Stomach smooth muscle (tissue), 2 donors: ENCODE measurements around the gene LGR4.
"Not testable (repeated sequence)": the region's sequence is repeated elsewhere in the genome, so short reads cannot be mapped to it uniquely, and the experiment has no call there.

Experiments
- H3K27ac ChIP-seq: one replicate; pipeline ENCODE4 v1.7.0; 2013; ENCODE audit warnings: mild to moderate bottlenecking, low read length, inconsistent platforms
- H3K27me3 ChIP-seq, 2 donors: one replicate each; pipeline ENCODE4 v1.7.0; 2013; ENCODE audit warnings: low read length in 2 of 2; ENCODE audit not compliant: insufficient read depth in 2 of 2, control insufficient read depth in 1 of 2
- H3K36me3 ChIP-seq, 2 donors: one replicate each; pipeline ENCODE4 v1.7.0; 2013; ENCODE audit warnings: low read length in 2 of 2; ENCODE audit not compliant: control insufficient read depth in 2 of 2, insufficient read depth in 2 of 2
- H3K4me1 ChIP-seq: one replicate; pipeline ENCODE4 v1.7.0; 2013; ENCODE audit warnings: low read length; ENCODE audit not compliant: control insufficient read depth, insufficient read depth
- H3K4me3 ChIP-seq, 2 donors: one replicate each; pipeline ENCODE4 v1.7.0; 2013; ENCODE audit warnings: low read length in 2 of 2
- H3K9ac ChIP-seq, 2 donors: one replicate each; pipeline ENCODE4 v1.7.0; 2013; ENCODE audit warnings: low read length in 2 of 2, mild to moderate bottlenecking in 1 of 2
- H3K9me3 ChIP-seq, 2 donors: one replicate each; pipeline ENCODE4 v1.7.0; 2013; ENCODE audit warnings: low read length in 2 of 2; ENCODE audit not compliant: control insufficient read depth in 2 of 2
- donor health status: healthy.
- donor health status: Pancreatic carcinoma.

The LGR4 gene

DNA sequence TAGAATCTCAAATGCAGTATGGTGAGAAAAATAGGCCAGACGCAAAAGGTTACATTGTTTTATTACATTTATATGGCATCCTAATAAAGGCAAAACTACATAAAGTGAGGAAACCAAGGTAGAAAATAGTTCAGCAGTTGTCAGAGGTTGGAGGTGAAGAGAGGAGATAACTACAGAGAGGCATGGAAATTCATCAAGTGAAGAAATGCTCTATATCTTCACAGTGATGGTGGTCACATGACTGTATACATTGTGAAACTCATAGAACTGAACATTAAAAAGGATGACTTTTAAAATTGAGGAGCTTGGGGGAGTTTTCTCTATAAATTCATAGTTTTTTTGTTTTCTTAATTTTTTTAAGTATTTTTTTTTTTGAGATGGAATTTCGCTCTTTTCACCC is 14.4 kb downstream of the LGR4 start:
- Histone ChIP-seq H3K4me3 (no peak overlapping the region), H3K9ac (no peak overlapping the region), H3K36me3 (no peaks in the 10 kb centered on the region), H3K9me3 (no peaks in the 10 kb centered on the region), H3K27me3 (no peaks in the 10 kb centered on the region), H3K4me1 (peaks cover 2% of the 10 kb centered on the region), H3K27ac (no peak overlapping the region)

DNA sequence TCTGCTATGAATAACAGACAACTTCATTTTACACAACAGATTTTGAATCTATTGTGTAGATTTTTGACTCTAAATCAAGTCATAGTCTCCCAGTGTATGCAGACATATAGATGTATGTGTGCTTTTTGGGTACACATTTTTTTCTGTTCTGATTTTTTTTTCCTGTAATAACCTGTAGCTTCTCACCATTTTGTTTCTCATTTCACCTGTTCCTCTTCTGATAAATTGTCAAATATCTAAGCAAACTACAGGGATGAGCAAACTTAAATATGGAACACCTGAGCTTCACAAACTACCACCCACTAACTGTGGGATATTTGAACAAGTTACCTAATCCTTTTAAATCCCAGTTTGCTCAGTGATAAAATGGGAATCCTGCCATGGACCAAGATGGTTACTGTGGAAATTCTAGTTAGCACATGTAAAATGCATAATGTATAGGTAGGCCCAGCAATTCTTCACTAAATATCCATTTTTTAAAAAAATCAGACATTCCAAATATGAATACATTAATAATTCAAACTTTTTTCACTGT is 15.7 kb downstream of the LGR4 start:
- no peaks in the 10 kb centered on the region for H3K4me1 ChIP-seq
- no peak overlapping the region for H3K4me3 ChIP-seq
- no peak overlapping the region for H3K27ac ChIP-seq
- H3K9ac ChIP-seq, result no peak overlapping the region
- H3K36me3 ChIP-seq, result no peaks in the 10 kb centered on the region
- no peaks in the 10 kb centered on the region for H3K27me3 ChIP-seq
- no peaks in the 10 kb centered on the region for H3K9me3 ChIP-seq

DNA sequence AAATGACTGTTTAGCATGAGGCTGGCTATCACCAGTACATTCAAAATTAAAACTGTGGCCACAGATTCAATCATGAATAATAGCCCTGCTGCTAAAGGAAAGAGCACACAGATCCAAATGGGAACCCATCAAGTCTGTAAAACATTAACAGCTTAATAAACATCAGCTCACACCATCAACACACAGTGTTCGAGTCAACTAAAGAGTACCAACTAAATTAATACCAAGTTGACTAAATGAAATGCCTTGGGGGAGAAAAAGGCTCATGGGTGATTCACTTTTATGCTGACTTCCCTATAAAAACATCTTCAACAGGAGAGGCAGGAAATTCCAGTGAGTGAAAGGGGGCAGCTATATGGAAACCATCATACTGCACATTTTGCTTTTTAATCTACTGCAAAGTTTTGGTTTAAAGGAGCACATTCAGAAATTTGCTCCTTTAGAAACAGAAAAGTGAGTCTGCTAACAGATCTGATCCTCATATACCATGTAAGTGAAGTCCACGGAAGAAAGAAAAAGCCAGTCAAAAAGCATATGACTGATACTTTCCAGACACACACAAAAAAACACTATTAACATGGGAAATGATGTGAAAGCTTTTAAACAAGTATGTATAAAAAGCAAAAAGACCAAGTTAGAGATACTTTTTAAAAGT is 16.3 kb downstream of the LGR4 start:
- Histone ChIP-seq H3K27ac (no peak overlapping the region), H3K4me3 (no peak overlapping the region), H3K36me3 (no peaks in the 10 kb centered on the region), H3K9ac (no peak overlapping the region), H3K4me1 (no peaks in the 10 kb centered on the region), H3K9me3 (no peaks in the 10 kb centered on the region), H3K27me3 (no peaks in the 10 kb centered on the region)

DNA sequence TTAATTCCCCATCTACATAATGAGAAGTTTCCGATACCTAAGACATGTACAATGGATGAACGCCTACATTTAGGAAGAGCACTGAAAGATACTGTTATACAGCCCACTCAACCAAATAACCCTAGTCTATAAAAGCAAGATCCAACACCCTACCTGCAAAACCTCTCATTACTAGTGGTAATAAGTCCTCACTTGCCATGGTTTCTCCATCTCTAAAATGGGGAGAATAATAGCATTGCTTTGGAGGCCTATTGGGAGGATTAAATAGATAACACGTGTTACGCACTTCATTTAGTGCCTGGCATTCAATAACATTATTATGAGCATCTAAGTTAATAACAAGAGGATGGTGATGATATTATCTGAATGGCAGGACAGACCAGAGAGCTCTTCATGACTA is 16.9 kb downstream of the LGR4 start:
- H3K9me3 ChIP-seq, result no peaks in the 10 kb centered on the region
- H3K4me3 ChIP-seq, result no peak overlapping the region
- no peaks in the 10 kb centered on the region for H3K27me3 ChIP-seq
- no peaks in the 10 kb centered on the region for H3K4me1 ChIP-seq
- H3K27ac ChIP-seq, result no peak overlapping the region
- no peaks in the 10 kb centered on the region for H3K36me3 ChIP-seq
- H3K9ac ChIP-seq, result no peak overlapping the region

DNA sequence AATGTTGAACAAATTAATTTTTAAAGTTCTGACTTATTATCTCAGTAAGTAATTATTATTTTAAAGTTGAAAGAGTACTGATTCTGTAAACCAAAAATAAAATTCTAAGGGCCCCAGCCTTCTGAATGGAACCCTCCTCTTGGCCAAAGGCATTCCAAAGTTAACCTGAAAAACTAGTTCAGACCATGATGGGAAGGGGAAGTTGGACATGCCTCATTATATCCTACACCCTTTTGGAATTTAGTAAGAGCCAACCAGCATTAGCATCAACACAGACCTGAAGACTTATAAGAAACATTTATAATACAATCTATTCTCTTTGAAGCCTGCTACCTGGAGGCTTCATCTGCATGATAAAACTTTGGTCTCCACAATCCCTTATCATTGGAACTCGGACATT is 18.9 kb downstream of the LGR4 start:
- H3K9ac ChIP-seq, result no peak overlapping the region
- H3K36me3 ChIP-seq, result no peaks in the 10 kb centered on the region
- no peak overlapping the region for H3K27ac ChIP-seq
- H3K9me3 ChIP-seq, result no peaks in the 10 kb centered on the region
- H3K4me3 ChIP-seq, result no peak overlapping the region
- no peaks in the 10 kb centered on the region for H3K27me3 ChIP-seq
- H3K4me1 ChIP-seq, result no peaks in the 10 kb centered on the region

DNA sequence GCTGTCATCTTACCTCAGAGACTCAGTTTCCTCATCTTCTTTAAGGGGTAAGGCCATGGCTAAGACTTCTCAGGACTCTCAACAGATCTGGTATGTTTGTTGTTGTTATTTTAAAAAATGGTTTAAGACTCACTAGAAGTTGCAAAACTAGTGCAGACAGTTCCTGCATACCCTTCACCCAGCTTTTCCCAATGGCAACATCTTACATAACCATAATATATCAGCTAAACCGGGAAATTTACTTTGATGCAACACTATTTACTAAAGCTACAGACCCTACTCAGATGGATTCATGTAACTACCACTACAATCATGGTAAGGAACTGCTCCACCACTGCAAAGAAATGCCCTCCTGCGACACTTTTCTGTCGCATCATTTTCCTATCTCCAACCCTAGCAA is 20.4 kb downstream of the LGR4 start:
- no peaks in the 10 kb centered on the region for H3K36me3 ChIP-seq
- no peaks in the 10 kb centered on the region for H3K9me3 ChIP-seq
- no peaks in the 10 kb centered on the region for H3K4me1 ChIP-seq
- no peak overlapping the region for H3K9ac ChIP-seq
- no peaks in the 10 kb centered on the region for H3K27me3 ChIP-seq
- no peak overlapping the region for H3K4me3 ChIP-seq
- H3K27ac ChIP-seq, result no peak overlapping the region

DNA sequence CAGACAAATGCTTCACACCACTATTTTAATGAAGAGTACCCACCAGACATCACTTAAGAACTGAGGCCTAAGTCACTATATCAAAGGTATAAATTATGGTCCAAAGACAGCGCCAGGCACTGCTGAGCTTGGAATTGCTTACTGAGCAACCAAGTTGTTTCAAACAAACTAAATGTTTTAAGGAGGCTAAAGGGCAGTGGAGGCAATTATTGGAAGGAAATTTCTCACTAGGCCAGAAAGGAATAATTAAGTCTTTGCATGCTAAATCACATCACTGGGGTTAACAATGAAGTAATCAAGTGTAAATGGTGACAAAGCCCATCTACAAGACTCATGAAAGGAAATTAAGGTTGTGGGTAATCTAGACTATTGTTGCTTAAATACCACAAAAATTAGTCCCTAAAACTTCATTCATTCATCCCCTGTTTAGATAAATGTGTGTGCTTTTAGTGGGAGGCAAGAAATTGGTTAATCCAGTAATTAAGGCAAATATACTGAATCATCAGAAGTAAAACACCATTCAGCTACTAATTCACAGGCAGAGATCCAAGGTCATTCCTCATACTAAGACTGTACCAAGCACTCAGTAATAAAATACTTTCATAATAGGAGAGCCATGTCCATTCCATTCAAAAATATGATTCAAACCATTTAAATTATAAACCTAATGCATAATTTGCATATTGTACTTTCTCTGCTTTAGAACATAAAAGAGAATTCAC is 21.2 kb downstream of the LGR4 start:
- Histone ChIP-seq H3K9me3 (no peaks in the 10 kb centered on the region), H3K27me3 (no peaks in the 10 kb centered on the region), H3K27ac (no peak overlapping the region), H3K9ac (no peak overlapping the region), H3K36me3 (no peaks in the 10 kb centered on the region), H3K4me1 (no peaks in the 10 kb centered on the region), H3K4me3 (no peak overlapping the region)

DNA sequence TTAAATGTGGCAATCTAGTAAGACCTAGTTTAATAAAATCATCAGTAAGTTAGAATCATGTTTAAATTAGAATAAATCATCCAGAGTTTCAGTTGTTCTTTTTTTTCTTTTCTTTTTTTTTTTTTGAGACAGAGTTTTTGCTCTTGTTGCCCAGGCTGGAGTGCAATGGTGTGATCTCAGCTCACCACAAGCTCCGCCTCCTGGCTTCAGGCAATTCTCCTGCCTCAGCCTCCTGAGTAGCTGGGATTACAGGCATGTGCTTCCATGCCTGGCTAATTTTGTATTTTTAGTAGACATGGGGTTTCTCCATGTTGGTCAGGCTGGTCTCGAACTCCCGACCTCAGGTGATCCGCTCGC is 24.4 kb downstream of the LGR4 start:
- not testable (repeated sequence) for H3K4me3 ChIP-seq, H3K9ac ChIP-seq, H3K27ac ChIP-seq

DNA sequence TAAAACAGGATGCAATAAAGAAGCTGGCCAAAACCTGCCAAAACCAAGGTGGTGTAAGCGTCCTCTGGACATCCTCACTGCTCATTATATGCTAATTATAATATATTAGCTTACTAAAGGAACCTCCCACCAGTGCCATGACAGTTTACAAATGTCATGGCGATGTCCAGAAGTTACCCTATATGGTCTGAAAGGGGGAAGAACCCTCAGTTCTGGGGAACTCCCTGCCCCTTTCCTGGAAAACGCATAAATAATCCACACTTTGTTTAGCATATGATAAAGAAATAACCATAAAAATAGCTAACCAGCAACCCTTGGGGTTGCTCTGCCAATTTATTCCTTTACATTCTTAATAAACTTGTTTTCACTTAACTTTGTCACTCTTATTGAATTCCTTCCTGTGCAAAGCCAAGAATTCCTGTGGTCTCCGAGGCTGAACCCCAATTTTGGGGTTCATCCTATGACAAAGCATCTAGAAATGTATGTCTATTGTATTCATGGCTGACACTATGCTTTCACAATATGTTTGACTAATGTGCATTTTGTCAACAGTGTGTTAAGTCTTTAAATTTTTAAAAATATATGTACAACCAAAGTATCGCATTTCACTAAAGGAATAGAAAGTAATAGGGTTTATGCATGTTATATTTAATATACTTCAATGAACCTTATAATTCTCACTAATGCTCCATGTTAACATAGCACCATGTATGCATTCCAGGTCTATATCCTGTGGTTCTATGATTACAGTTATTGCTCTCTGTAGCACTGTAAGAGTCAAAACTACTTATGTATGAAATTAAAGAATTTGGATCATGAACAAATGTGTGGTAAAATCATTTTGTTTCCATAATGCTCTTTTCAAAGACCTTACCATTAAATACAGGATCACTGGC is 25.1 kb downstream of the LGR4 start:
- H3K27ac ChIP-seq, result no peak overlapping the region
- H3K4me3 ChIP-seq, result no peak overlapping the region
- no peaks in the 10 kb centered on the region for H3K27me3 ChIP-seq
- H3K9ac ChIP-seq, result no peak overlapping the region
- no peaks in the 10 kb centered on the region for H3K4me1 ChIP-seq
- H3K9me3 ChIP-seq, result no peaks in the 10 kb centered on the region
- no peaks in the 10 kb centered on the region for H3K36me3 ChIP-seq

More for the DNA sequence above, 24.4 kb downstream of the LGR4 start:
- H3K9me3 ChIP-seq, H3K36me3 ChIP-seq, H3K27me3 ChIP-seq, H3K4me1 ChIP-seq: not testable (repeated sequence)

DNA sequence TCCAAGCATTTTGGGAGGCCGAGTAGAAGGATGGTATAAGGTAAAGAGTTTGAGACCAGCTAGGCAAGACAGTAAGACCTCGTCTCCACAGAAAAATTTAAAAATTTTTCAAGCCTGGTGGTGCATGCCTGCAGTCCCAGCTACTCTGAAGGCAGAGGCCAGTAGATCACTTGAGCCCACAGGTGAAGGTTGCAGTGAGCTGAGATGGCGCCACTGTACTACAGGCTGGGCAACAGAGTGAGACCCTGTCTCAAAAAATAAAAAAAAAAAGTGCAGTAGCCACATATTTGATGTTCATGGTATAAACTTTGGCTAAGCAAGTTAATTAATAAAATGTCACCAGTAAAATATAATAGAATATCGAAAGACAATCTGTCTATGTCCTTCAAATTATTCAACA is 27.0 kb downstream of the LGR4 start:
- H3K9me3 ChIP-seq, result no peaks in the 10 kb centered on the region
- no peaks in the 10 kb centered on the region for H3K27me3 ChIP-seq
- no peak overlapping the region for H3K27ac ChIP-seq
- H3K4me3 ChIP-seq, result no peak overlapping the region
- no peaks in the 10 kb centered on the region for H3K36me3 ChIP-seq
- no peak overlapping the region for H3K9ac ChIP-seq
- no peaks in the 10 kb centered on the region for H3K4me1 ChIP-seq
